Heart left ventricle (tissue), 13 donors: ENCODE data around the gene RPEL1.

Experiments used
- CTCF ChIP-seq, 12 donors: fragments of 200-600 bp; sonication (generic) in 4 of 12; IDR thresholded peaks; one replicate each; pipeline versions ENCODE4 v1.5.0 to v1.8.0; 2018 to 2022; ENCODE audit warnings: antibody characterized with exemption in 12 of 12, mild to moderate bottlenecking in 5 of 12
- POLR2A ChIP-seq, 2 donors: fragments of 450-650 bp; IDR thresholded peaks; one replicate each; pipeline ENCODE4 v1.6.1; 2017; ENCODE audit warnings: antibody characterized with exemption in 2 of 2, mild to moderate bottlenecking in 2 of 2, moderate library complexity in 2 of 2
- donor health status: ischemic (EF 13 %, LVEDD 7.1; RV severe dilation, severe dysfunction).
- donor health status: DM: no; HTN: yes; CAD: no.
- donor health status: DM: no; HTN: no; CAD: no.
- donor health status: ischemic (EF 25% LVEDD 6.9; RV normal size, moderate dysfunction).
- donor health status: ischemic (EF 25% LVEDD 5.7; RV mildly dilated, moderate dysfunction).
- donor health status: ischemic (EF 35%, LVEDD 5.7; RV mildly dilated, moderate dysfunction).
- donor health status: nonischemic (EF 11% LVEDD 7.7; RV severe dilation, severe dysfunction).
- donor health status: DM: yes; HTN: yes; CAD: no.
- donor health status: PGD.
- donor health status: ischemic (EF 29% LVEDD 5.4; RV normal size, mild dysfunction).
- donor health status: nonischemic (EF 23%, LVEDD 6.1; RV moderate dilation, normal function).

- TF ChIP-seq POLR2A (IDR thresholded peaks at IDR 0.05) (no peak), CTCF (IDR thresholded peaks at IDR 0.05) (no peak)
Measured at GRCh38 chr10:103265717-103266329, 20.1 kb downstream of the RPEL1 start.
